Motor neuron (in vitro differentiated cells): ENCODE data around the gene SLC12A1. TPM values are rescaled to one million over a fixed set of nuclear protein-coding genes. Genes with fewer than 3 reads are reported as not detected.
A peak's percentile ranks its signal among the peaks of the same experiment; 100 is the strongest.

Experiments
- ATAC-seq, 8 experiments: fragments of 200-7000 bp; cut with Tn5 transposase; replicated peaks in 6 of 8; 2 replicates each; pipeline ENCODE4 v1.8.0; 2021; ENCODE audit warnings: mild to moderate bottlenecking in 8 of 8, moderate library complexity in 8 of 8
- H3K27ac ChIP-seq, 2 donors: fragments of 250-450 bp; sonication (Bioruptor Pico); 2 replicates each; pipeline ENCODE4 v1.9.0; 2021; ENCODE audit warnings: antibody characterized with exemption in 2 of 2, mild to moderate bottlenecking in 2 of 2, moderate library complexity in 1 of 2
- H3K4me1 ChIP-seq, 2 donors: fragments of 250-450 bp; sonication (Bioruptor Pico); replicated peaks in 1 of 2; 2 replicates each; pipeline ENCODE4 v1.6.1; 2021; ENCODE audit warnings: antibody characterized with exemption in 2 of 2, mild to moderate bottlenecking in 2 of 2, moderate library complexity in 1 of 2
- H3K4me3 ChIP-seq, 5 donors: fragments of 250-450 bp; sonication (Bioruptor Pico); 2 replicates each; pipeline ENCODE4 v1.9.0; 2021; ENCODE audit warnings: antibody characterized with exemption in 5 of 5, mild to moderate bottlenecking in 5 of 5, moderate library complexity in 4 of 5
- WGBS, 10 experiments: fragments of 450-650 bp; shearing (Covaris generic); methylation state at CpG; one replicate each; pipeline ENCODE4 v1.0.0; 2022; 5-methylcytosine and 5-hydroxymethylcytosine counted together
- in situ Hi-C, 9 experiments: fragments of 400-800 bp; cut with MboI; loops; one replicate each; pipeline ENCODE4 v1.15.0; 2021; ENCODE audit warnings: low sequenced_read_pairs in 9 of 9, low pct_unique_long_range_greater_than_20kb in 2 of 9; ENCODE audit not compliant: unreplicated experiment in 9 of 9
- total RNA-seq, 8 experiments: library from RNA; unstranded; fragments of 300-600 nt; gene quantifications; 2 replicates each; pipeline versions ENCODE4 v1.2.3 to v1.2.4, GENCODE V29; 2022

Gene SLC12A1
- total RNA-seq, 8 experiments from 2014 or later: 0.05 to 23.0 (median 0.25) TPM; not detected in 1

GRCh38 chr15:48191574-48192225 lies 14.4 kb upstream of the SLC12A1 start, which contains the start of gene CTXN2:
CTXN2 (plus strand) TSS chr15:48191665; CDS start chr15:48201301, 9,636 bp downstream.
- peak in 5 of 8 experiments; percentile 89 to 94 (median 92) for ATAC-seq
- Histone ChIP-seq H3K4me1 (peaks cover 0 to 7% of the 10 kb centered on the region in 2 donors), H3K4me3 (peak within 1 kb of the TSS; percentile 21 to 43 (median 35)), H3K27ac (no peak within 1 kb of the TSS)
- in situ Hi-C loops: no loop called here
- WGBS, 10 experiments: 0 to 46% (median 12%) methylated on average over 1 to 22 of the region's 31 CpGs; no CpG with 5 or more reads in 1 of the 10 experiments

- WGBS, 10 experiments: 0 to 100% (median 0%) methylated on average over 1 of the region's 1 CpG; no CpG with 5 or more reads in 3 of the 10 experiments
- no peak overlapping the region for H3K27ac ChIP-seq
- H3K4me3 ChIP-seq: no peak overlapping the region
- ATAC-seq: no peak
- no peaks in the 10 kb centered on the region for H3K4me1 ChIP-seq
- in situ Hi-C loops: no loop called here
Measured at GRCh38 chr15:48202068-48202467, 4.0 kb upstream of the SLC12A1 start.

GRCh38 chr15:48221261-48221660 lies 15.2 kb downstream of the SLC12A1 start:
- Histone ChIP-seq H3K4me1 (peaks cover 0 to 3% of the 10 kb centered on the region in 2 donors), H3K4me3 (no peak overlapping the region), H3K27ac (no peak overlapping the region)
- ATAC-seq: no peak
- whole genome bisulfite sequencing, 10 experiments: 8 to 100% (median 56%) methylated on average over 1 of the region's 1 CpG
- in situ Hi-C loops: no loop called here

- H3K4me3 ChIP-seq: no peak overlapping the region
- no peak overlapping the region for H3K27ac ChIP-seq
- WGBS, 10 experiments: 0 to 100% (median 86%) methylated on average over 1 to 4 of the region's 4 CpGs; no CpG with 5 or more reads in 1 of the 10 experiments
- peaks cover 0 to 3% of the 10 kb centered on the region in 2 donors for H3K4me1 ChIP-seq
- in situ Hi-C loops: no loop called here
- peak in 2 of 8 experiments; percentile 55 to 85 for ATAC-seq
Measured at GRCh38 chr15:48221885-48222284, 15.8 kb downstream of the SLC12A1 start.

DNA sequence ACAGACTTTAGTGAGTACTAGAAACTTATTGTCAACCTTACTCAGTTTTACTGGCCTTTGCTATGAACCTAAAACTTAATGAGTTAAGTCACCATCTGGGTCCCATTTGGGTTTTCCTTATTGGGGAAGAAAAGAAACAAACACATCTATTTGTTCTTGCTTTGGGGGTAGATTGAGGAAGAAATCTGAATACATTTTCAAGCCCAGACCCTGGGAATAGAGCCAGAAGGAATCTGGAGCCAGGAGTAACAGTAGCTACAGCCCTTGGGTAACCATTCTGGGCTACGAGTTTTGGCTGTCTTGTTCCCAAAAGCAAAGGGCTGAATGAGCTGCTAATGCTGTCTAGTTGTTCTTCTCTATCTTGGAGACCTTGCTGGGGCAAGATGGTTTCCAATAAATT lies 16.5 kb downstream of the SLC12A1 start:
- ATAC-seq: no peak
- H3K4me3 ChIP-seq: no peak overlapping the region
- in situ Hi-C loops: no loop called here
- 0 to 80% (median 71%) methylated on average over 1 of the region's 1 CpG; no CpG with 5 or more reads in 7 of the 10 experiments for WGBS, 10 experiments
- H3K4me1 ChIP-seq: peaks cover 0 to 3% of the 10 kb centered on the region in 2 donors
- H3K27ac ChIP-seq: no peak overlapping the region

- WGBS, 10 experiments: 20 to 92% (median 71%) methylated on average over 1 to 3 of the region's 3 CpGs; no CpG with 5 or more reads in 2 of the 10 experiments
- no peak overlapping the region for H3K4me3 ChIP-seq
- in situ Hi-C loops: no loop called here
- peaks cover 0 to 3% of the 10 kb centered on the region in 2 donors for H3K4me1 ChIP-seq
- no peak overlapping the region for H3K27ac ChIP-seq
- ATAC-seq: peak in 1 of 8 experiments; percentile 67
Measured at GRCh38 chr15:48225771-48226170, 19.7 kb downstream of the SLC12A1 start.

DNA sequence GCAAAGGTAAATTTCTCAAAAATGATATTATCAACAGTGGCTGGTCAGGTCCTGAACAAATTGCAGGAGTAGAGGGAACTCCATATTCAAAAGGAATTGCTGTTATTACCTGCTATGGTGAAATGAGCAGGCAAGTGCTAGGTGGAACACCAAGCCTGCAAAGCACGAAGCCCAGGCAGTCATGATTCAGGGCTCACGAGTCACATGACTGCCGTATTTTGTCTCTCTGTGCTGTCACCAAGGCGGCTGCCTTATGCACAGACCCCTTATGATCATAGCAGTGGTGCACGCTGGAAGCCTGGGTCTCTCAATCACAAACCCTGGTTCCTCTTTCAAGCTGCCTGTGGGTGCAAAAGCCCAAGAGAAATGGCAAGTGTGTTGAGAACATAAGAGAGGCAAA lies 24.4 kb downstream of the SLC12A1 start:
- ATAC-seq: no peak
- WGBS, 10 experiments: 25 to 100% (median 63%) methylated on average over 1 to 5 of the region's 5 CpGs; no CpG with 5 or more reads in 1 of the 10 experiments

DNA sequence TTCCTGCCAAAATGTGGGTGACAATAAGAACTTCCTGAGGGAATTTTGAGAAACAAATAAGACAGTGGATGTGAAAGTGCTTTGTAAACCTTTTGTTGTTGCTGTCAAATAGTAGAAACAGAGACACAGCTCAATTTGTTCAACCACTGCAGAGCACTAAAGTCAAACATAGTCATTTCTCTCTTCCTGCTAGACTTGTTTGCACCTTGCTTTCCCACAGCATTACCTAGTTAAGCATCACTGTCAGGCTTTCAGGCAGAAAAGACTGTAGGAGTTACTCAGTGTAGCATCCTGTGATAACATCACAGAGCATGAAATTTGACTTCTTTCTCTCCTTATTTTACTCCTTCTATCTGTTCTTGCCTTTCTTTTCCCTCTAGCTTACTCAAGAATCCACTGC lies 27.1 kb downstream of the SLC12A1 start:
- no peak overlapping the region for H3K27ac ChIP-seq
- H3K4me1 ChIP-seq: no peaks in the 10 kb centered on the region
- no peak for ATAC-seq
- in situ Hi-C loops: no loop called here
- H3K4me3 ChIP-seq: no peak overlapping the region

More for the DNA sequence above, 24.4 kb downstream of the SLC12A1 start:
- no peak overlapping the region for H3K4me3 ChIP-seq
- H3K27ac ChIP-seq: no peak overlapping the region
- in situ Hi-C loops: no loop called here
- no peaks in the 10 kb centered on the region for H3K4me1 ChIP-seq

- in situ Hi-C loops: no loop called here
- Histone ChIP-seq H3K27ac (no peak overlapping the region), H3K4me3 (no peak overlapping the region), H3K4me1 (no peaks in the 10 kb centered on the region)
- ATAC-seq: no peak
- WGBS, 10 experiments: 30 to 100% (median 83%) methylated on average over 1 to 4 of the region's 4 CpGs; no CpG with 5 or more reads in 6 of the 10 experiments
Measured at GRCh38 chr15:48239334-48239733, 33.2 kb downstream of the SLC12A1 start.

DNA sequence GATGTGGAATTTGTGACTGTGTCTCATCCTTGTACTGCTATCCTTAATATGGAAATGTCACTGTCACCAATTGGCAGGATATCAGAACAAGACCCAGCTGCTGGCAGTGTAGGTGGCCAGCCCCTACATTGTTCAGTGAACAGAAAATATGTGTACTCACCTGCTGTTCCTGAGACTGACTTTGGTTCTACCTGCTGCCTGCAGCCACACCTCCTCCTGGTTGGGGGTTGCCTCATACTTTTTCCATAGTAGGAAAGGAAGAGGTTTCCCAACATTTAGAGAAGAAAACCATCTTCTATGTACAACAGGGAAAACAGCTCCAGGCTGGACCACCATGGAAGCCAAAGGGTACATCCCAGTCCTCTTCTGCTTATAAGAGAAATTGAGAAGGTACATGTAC lies 35.9 kb downstream of the SLC12A1 start:
- H3K27ac ChIP-seq: no peak overlapping the region
- H3K4me1 ChIP-seq: peaks cover 0 to 2% of the 10 kb centered on the region in 2 donors
- no peak for ATAC-seq
- in situ Hi-C loops: no loop called here
- H3K4me3 ChIP-seq: no peak overlapping the region

- H3K4me3 ChIP-seq: no peak overlapping the region
- in situ Hi-C loops: no loop called here
- no peak for ATAC-seq
- 20 to 94% (median 77%) methylated on average over 1 to 4 of the region's 4 CpGs; no CpG with 5 or more reads in 5 of the 10 experiments for WGBS, 10 experiments
- peaks cover 0 to 2% of the 10 kb centered on the region in 2 donors for H3K4me1 ChIP-seq
- H3K27ac ChIP-seq: no peak overlapping the region
Measured at GRCh38 chr15:48242535-48242934, 36.4 kb downstream of the SLC12A1 start.

GRCh38 chr15:48244921-48245320 lies 38.8 kb downstream of the SLC12A1 start:
- in situ Hi-C loops: no loop called here
- Histone ChIP-seq H3K4me3 (no peak overlapping the region), H3K27ac (no peak overlapping the region), H3K4me1 (peaks cover 0 to 2% of the 10 kb centered on the region in 2 donors)
- ATAC-seq: peak in 7 of 8 experiments; percentile 28 to 97 (median 84)
- WGBS, 10 experiments: 13 to 100% (median 83%) methylated on average over 1 of the region's 1 CpG; no CpG with 5 or more reads in 2 of the 10 experiments

DNA sequence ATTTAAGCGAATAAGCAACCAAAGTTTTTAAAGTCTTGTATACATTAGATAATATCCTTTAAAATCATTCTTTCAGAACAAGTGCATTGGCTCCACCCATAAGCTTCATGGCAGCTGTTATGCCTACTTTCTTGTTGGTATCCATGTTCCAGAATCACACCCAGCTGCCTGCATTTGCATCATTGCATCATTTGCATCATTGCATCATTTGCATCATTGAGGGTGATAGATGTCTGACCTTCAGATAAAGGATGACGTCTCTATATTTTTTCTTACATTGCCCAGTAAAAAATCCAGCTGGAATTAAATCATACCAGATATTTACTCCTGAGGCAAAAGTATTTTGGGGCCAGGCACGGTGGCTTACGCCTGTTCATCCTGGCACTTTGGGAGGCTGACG lies 42.3 kb downstream of the SLC12A1 start:
- Histone ChIP-seq H3K27ac (no peak overlapping the region), H3K4me3 (no peak overlapping the region), H3K4me1 (peaks cover 0 to 2% of the 10 kb centered on the region in 2 donors)
- peak in 2 of 8 experiments; percentile 31 to 55 for ATAC-seq
- 43 to 100% (median 87%) methylated on average over 1 to 5 of the region's 5 CpGs; no CpG with 5 or more reads in 2 of the 10 experiments for WGBS, 10 experiments
- in situ Hi-C loops: no loop called here
